Measurements from ENCODE around the gene HNRNPF.
A peak's percentile ranks its signal among the peaks of the same experiment; 100 is the strongest.

Gene HNRNPF

GRCh38 chr10:43376828-43377423 lies 32.1 kb downstream of the HNRNPF start:
- no peak for DNase-seq (ENCODE audit: low read depth)

- no peak for DNase-seq (ENCODE audit: low read depth)
Observed at GRCh38 chr10:43376046-43376635, 32.8 kb downstream of the HNRNPF start.

GRCh38 chr10:43375401-43376020 lies 33.5 kb downstream of the HNRNPF start:
- DNase-seq (ENCODE audit: low read depth) = no peak

GRCh38 chr10:43374194-43374593 lies 34.8 kb downstream of the HNRNPF start:
- no peak for DNase-seq (ENCODE audit: low read depth)

GRCh38 chr10:43373461-43373860 lies 35.5 kb downstream of the HNRNPF start:
- DNase-seq (ENCODE audit: low read depth) = no peak

GRCh38 chr10:43372765-43373361 lies 36.1 kb downstream of the HNRNPF start:
- DNase-seq (ENCODE audit: low read depth) = no peak

- DNase-seq (ENCODE audit: low read depth) = no peak
Observed at GRCh38 chr10:43371418-43371817, 37.6 kb downstream of the HNRNPF start, which contains the start of gene FXYD4. FXYD4 (plus strand) TSS chr10:43371636; CDS start chr10:43373747, 2,111 bp downstream.

GRCh38 chr10:43370671-43371215 lies 38.2 kb downstream of the HNRNPF start:
- DNase-seq (ENCODE audit: low read depth) = no peak

GRCh38 chr10:43369921-43370320 lies 39.1 kb downstream of the HNRNPF start:
- no peak for DNase-seq (ENCODE audit: low read depth)

GRCh38 chr10:43365001-43365400 lies 44.0 kb downstream of the HNRNPF start:
- DNase-seq (ENCODE audit: low read depth) = no peak

GRCh38 chr10:43362191-43362839 lies 46.7 kb downstream of the HNRNPF start:
- peak; percentile 95 for DNase-seq (ENCODE audit: low read depth)

GRCh38 chr10:43361547-43362190 lies 47.3 kb downstream of the HNRNPF start:
- no peak for DNase-seq (ENCODE audit: low read depth)

GRCh38 chr10:43360086-43360485 lies 48.9 kb downstream of the HNRNPF start:
- DNase-seq (ENCODE audit: low read depth) = no peak

- DNase-seq (ENCODE audit: low read depth) = peak; percentile 55
Observed at GRCh38 chr10:43355749-43356371, 53.1 kb downstream of the HNRNPF start.

GRCh38 chr10:43354879-43355380 lies 54.1 kb downstream of the HNRNPF start:
- no peak for DNase-seq (ENCODE audit: low read depth)

- DNase-seq (ENCODE audit: low read depth) = no peak
Observed at GRCh38 chr10:43354330-43354635, 54.7 kb downstream of the HNRNPF start.

- DNase-seq (ENCODE audit: low read depth) = no peak
Observed at GRCh38 chr10:43353495-43354329, 55.3 kb downstream of the HNRNPF start.

GRCh38 chr10:43352951-43353350 lies 56.0 kb downstream of the HNRNPF start:
- DNase-seq (ENCODE audit: low read depth) = no peak

- DNase-seq (ENCODE audit: low read depth) = no peak
Observed at GRCh38 chr10:43351301-43351700, 57.7 kb downstream of the HNRNPF start.

- no peak for DNase-seq (ENCODE audit: low read depth)
Observed at GRCh38 chr10:43350686-43351085, 58.3 kb downstream of the HNRNPF start.

Data from iris pigment epithelial cell (primary cell).